ENCODE measurements around the gene CSNK1G1. TPM values are rescaled to one million over a fixed set of nuclear protein-coding genes. Genes with fewer than 3 reads are reported as not detected.
"Not testable (repeated sequence)": the region's sequence is repeated elsewhere in the genome, so short reads cannot be mapped to it uniquely, and the experiment has no call there.

Gene CSNK1G1
- 11.0 TPM for polyA plus RNA-seq (2013, experiment 1 of 2; ENCODE audit: insufficient read length)
- polyA plus RNA-seq (2013, experiment 2 of 2; ENCODE audit: insufficient read length), result 11.1 TPM

DNA sequence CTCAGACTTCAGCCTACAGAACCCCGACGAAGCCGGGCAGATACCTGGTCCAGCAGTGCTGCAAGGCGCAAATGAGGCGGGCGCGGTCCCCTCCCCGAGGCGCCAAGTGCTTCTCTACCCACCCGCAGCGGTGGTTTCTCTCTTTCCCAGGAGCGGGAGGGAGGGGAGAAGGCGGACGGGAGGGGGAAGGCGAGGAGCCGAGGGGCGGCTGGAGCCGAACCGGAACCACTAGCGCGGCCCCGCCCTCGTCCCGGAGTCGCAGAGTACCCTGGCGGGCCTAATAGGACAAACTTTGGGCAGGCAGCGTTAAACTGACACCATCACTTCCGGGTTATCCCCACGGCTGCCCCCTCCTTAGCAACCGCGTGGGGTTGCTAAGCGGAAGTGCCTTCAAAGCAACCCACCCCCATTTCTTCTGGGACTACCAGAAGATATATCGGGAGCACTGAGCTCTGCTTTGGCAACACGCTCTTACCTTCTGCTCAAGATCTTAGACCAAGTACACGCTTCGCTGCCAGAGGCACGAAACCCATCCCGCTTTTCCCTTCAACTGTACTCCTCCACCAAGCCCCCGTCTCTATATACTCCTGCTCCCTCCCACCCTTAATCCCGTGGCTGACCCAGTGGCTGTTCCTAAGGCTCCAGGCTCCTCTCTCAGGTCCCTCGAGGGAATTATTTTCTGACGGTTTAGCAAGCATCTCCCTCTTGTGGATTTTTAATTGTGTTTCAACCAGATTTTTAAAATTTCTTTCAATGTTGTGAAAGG, at the start of gene CSNK1G1:
TSS of gene CSNK1G1 (minus strand) at position 230 of the 766 bp plus-strand sequence. CDS start 55,674 bp downstream, outside the sequence.
- DNase-seq, result peak; percentile 99

GRCh38 chr15:64400583-64400982, 44.6 kb upstream of the CSNK1G1 start:
- DNase-seq, result no peak

DNA sequence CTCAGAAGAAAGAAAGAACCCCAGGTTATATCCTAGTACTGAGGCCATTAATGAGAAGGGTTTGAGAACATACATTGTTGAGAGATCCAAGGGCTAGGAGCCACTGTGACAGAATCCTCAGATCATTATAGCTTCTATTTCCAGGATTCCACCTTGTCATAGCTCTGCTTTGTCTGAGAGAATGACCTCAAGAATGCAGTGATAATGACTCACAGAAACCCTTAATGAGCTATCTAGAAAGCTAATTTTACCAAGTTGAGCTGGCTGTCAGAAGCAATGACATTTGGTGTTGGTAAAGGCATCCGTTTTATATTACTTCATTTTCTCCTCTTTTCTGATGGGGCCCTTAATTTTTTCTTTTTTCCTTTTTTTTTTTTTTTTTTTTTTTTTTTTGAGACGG, 42.6 kb upstream of the CSNK1G1 start:
- DNase-seq, result peak; percentile 31

- DNase-seq, result no peak
Observed at GRCh38 chr15:64396789-64397188, 40.8 kb upstream of the CSNK1G1 start.

DNA sequence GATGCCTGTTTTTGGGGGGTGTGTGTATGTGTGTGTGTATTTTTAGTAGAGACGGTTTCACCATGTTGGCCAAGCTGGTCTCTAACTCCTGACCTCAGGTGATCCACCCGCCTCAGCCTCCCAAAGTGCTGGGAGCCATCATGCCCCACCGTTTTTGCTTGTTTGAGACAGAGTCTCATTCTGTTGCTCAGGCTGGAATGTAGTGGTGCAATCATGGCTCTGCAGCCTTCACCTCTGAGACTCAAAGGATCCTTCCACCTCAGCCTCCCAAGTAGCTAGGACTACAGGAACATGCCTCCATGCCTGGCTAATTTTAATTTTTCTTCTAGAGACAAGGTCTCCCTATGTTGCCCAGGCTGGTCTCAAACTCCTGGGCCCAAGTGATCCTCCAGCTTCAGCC, 36.5 kb upstream of the CSNK1G1 start:
- DNase-seq, result not testable (repeated sequence)

GRCh38 chr15:64389036-64389435, 33.1 kb upstream of the CSNK1G1 start:
- DNase-seq, result no peak

- DNase-seq, result peak; percentile 98
Observed at GRCh38 chr15:64387562-64388168, 31.7 kb upstream of the CSNK1G1 start, which contains the start of gene TRIP4. Gene TRIP4 (plus strand): TSS chr15:64387836. CDS start chr15:64387864, 28 bp downstream.

GRCh38 chr15:64386291-64386690, 30.3 kb upstream of the CSNK1G1 start:
- DNase-seq, result no peak

DNA sequence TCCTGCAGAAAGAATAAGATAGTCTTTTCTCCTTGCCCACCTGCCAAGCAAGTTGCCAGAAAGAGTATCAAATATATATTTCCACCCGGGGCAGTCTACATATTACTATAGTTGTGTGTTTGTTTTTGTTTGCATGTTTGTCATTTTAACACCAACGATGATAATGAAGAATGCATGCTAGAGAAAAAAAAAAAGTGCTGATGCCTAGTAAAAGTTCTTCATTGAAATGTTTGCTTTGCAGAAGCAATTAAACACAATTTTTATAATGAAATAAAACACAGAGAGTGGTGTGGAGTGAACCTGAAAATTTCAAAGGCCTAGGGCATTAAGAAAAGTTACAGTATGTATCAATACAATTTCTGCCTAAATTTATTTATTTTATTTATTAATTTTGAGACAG, 27.8 kb upstream of the CSNK1G1 start:
- no peak for DNase-seq

- peak; percentile 96 for DNase-seq
Observed at GRCh38 chr15:64381000-64381751, 25.2 kb upstream of the CSNK1G1 start, which contains the start of gene PCLAF. Gene PCLAF (minus strand): TSS chr15:64381441. CDS start chr15:64381371, 70 bp downstream.

DNA sequence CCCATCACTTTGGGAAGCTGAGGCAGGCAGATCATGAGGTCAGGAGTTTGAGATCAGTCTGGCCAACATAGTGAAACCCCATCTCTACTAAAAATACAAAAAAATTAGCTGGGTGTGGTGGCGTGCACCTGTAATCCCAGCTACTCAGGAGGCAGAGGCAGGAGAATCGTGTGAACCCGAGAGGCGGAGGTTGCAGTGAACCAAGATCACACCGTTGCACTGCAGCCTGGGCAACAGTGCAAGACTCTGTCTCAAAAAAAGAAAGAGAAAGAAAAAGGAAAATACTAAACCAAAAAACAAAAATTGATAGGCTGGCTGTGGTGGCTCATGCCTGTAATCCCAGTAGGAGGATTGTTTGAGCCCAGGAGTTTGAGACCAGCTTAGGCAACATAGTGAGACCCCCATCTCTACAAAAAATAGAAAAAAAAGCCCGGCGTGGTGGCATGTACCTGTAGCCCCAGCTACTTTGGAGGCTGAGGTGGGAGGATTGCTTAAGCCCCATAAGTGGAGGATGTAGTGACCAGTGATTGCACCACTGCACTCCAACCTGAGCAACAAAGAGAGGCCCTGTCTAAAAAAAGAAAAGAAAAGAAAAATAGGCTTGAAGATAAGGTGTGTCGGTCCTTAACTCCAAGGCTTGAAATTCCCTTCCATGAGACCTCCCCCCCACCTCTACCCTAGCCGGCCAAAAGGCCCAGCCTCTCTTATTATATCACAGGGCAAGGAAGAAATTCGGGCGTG, 24.3 kb upstream of the CSNK1G1 start:
- DNase-seq, result not testable (repeated sequence)

DNA sequence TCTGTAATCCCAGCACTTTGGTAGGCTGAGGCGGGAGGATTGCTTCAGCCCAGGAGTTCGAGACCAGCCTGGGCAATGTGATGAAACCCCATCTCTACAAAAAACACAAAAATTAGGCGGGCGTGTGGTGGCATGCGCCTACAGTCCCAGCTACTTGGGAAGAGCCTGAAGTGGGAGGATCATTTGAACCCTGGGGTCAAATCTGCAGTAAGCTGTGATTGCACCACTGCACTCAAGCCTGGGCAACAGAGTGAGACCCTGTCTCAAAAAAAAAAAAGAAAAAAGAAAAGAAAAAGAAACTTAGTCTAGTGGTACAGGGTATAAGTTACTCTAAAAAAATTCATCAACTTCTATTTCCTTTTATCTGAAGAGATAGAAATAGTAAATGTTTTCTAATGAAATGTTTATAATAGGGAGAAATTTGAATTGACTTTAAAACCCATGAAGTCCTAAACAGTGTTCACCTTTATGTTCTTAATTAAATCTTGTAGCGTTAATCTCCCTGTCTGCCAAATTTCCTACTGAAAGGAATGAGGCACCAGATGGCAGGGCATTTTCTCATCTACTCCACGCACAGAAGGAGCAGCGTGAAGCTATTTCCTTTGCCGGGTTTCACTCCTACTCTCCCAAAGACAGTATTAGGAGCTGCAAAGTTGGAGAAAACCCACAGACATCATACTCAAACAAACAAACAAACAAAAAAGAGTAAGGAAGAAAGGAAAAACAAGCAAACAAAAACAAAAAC, 23.4 kb upstream of the CSNK1G1 start:
- peak; percentile 27 for DNase-seq

GRCh38 chr15:64373360-64373759, 17.4 kb upstream of the CSNK1G1 start:
- no peak for DNase-seq

GRCh38 chr15:64371383-64371782, 15.4 kb upstream of the CSNK1G1 start:
- DNase-seq, result not testable (repeated sequence)

- DNase-seq, result no peak
Observed at GRCh38 chr15:64369078-64369607, 13.2 kb upstream of the CSNK1G1 start.

DNA sequence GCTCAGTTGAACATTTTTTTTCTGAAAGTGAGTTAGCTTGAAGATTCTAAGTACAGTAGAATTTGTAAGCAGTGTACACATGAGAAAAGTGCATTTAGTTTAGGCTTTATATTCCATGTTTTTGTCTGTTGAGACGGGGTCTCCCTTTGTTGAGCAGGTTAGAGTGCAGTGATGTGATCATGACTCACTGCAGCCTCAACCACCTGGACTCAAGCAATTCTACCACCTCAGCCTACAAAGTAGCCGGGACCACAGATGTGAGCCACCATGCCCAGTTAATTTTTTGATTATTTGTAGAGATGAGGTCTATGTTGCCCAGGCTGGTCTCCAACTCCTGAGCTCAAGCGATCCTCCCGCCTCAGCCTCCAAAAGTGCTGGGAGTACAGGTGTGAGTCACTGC, 5.3 kb upstream of the CSNK1G1 start:
- no peak for DNase-seq

- no peak for DNase-seq
Observed at GRCh38 chr15:64356710-64357040, 702 bp upstream of the CSNK1G1 start.

DNA sequence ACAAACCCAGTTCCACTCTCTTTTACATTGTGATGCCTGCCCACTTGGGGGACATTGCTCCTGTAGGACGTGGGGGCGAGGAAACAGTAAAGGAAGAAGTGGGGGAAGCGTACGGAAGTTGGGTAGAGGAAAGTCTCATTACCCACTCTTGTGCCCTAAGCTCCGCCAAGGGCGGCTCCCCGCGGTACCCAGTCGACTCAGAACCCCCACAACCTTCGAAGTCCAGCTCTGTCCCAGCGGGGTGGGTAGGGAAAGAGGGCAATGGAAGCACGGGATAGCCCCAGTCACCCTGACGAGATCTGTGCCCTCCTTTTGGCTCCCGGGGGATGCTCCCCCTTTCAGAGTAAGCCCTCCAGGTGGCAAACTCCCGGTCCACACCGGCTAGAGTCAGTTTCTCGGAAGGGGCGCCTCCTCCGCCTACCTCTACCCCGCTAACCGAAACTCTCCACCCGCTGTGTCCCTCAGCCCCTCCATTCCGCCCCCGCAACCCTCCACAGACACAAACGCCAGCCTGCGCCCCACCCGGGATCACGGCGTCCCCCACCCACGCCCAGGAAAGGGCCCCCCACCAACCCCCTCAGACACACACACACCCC, 527 bp downstream of the CSNK1G1 start:
- DNase-seq, result no peak

GRCh38 chr15:64354688-64355344, 1.2 kb downstream of the CSNK1G1 start:
- DNase-seq, result no peak

DNA sequence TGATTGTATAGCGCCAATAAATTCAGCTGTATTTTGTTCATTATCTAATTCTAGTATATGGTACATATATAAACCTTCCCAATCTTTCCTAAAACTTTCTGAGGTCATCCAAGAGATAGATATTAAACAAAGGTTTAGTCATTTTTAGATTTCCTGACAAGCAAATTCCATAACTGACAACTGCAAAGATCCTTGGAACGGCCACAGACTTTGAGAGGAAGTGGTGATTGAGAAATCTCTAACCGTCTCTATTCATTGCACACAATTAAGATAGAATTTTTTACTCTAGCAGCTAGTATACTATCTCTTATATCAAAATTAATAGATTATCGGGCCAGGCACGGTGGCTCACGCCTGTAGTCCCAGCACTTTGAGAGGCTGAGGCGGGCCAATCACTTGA, 4.7 kb downstream of the CSNK1G1 start:
- DNase-seq, result peak; percentile 25

Measured in fibroblast of skin of abdomen (primary cell).